Smooth muscle cell (in vitro differentiated cells): ENCODE results near the gene TMEM100. TPM values are rescaled to one million over a fixed set of nuclear protein-coding genes. Genes with fewer than 3 reads are reported as not detected.

Source experiments
- DNase-seq: peaks from one replicate; lab custom pipeline; 2025; ENCODE audit not compliant: unreplicated experiment; lab: John Stamatoyannopoulos, UW
- H2AFZ ChIP-seq: fragments of 200-600 bp; sonication (generic); 2 replicates; pipeline ENCODE4 v1.6.0; 2016; ENCODE audit warnings: antibody characterized with exemption, low read depth, mild to moderate bottlenecking
- H3F3A ChIP-seq: fragments of 200-600 bp; sonication (generic); 2 replicates; pipeline ENCODE4 v1.6.0; 2017; ENCODE audit warnings: antibody characterized with exemption, low read depth
- H3K27ac ChIP-seq: fragments of 200-600 bp; sonication (generic); 2 replicates; pipeline ENCODE4 v1.5.1; 2016; ENCODE audit warnings: low read depth, mild to moderate bottlenecking
- H3K27me3 ChIP-seq: fragments of 200-600 bp; sonication (generic); 2 replicates; pipeline ENCODE4 v1.6.1; 2016; ENCODE audit warnings: low read depth, mild to moderate bottlenecking
- H3K36me3 ChIP-seq: fragments of 200-600 bp; sonication (generic); 2 replicates; pipeline ENCODE4 v1.5.1; 2016; ENCODE audit warnings: low read depth
- H3K4me1 ChIP-seq: fragments of 200-600 bp; sonication (generic); 2 replicates; pipeline ENCODE4 v1.5.1; 2016; ENCODE audit warnings: low read depth
- H3K4me2 ChIP-seq: fragments of 200-600 bp; sonication (generic); 2 replicates; pipeline ENCODE4 v1.6.0; 2016; ENCODE audit warnings: mild to moderate bottlenecking
- H3K4me3 ChIP-seq: fragments of 200-600 bp; sonication (generic); 2 replicates; pipeline ENCODE4 v1.5.1; 2016; ENCODE audit warnings: mild to moderate bottlenecking
- H3K79me2 ChIP-seq: fragments of 200-600 bp; sonication (generic); 2 replicates; pipeline ENCODE4 v1.6.0; 2016; ENCODE audit warnings: low read depth, mild to moderate bottlenecking
- H3K9ac ChIP-seq: fragments of 200-600 bp; sonication (generic); 2 replicates; pipeline ENCODE4 v1.6.0; 2016; ENCODE audit warnings: low read depth
- H3K9me3 ChIP-seq: fragments of 200-600 bp; sonication (generic); replicated peaks from 2 replicates; pipeline ENCODE4 v1.5.1; 2016; ENCODE audit warnings: low read depth
- H4K20me1 ChIP-seq: fragments of 200-600 bp; sonication (generic); 2 replicates; pipeline ENCODE4 v1.6.0; 2016; ENCODE audit warnings: low read depth
- CTCF ChIP-seq: fragments of 200-600 bp; sonication (generic); IDR thresholded peaks from 2 replicates; pipeline ENCODE4 v1.5.1; 2017; ENCODE audit warnings: borderline replicate concordance, mild to moderate bottlenecking, antibody characterized with exemption; ENCODE audit not compliant: insufficient read depth, poor library complexity, severe bottlenecking
- WGBS: methylation state at CpG from one replicate; pipeline ENCODE4 v1.1.7; 2016; ENCODE audit warnings: low lambda C conversion rate; 5-methylcytosine and 5-hydroxymethylcytosine counted together
- polyA plus RNA-seq: library from polyadenylated mRNA; unstranded; fragments of >200 nt; fragmentation: Nextera tagmentation; extraction: Ambion mirVana; gene quantifications from 2 replicates; pipeline ENCODE4 v1.2.1, GENCODE V29; 2016
- total RNA-seq: library from RNA; depleted of rRNA; stranded (reverse); fragments of >200 nt; gene quantifications from 2 replicates; pipeline ENCODE4 v1.2.3, GENCODE V29; 2014

TMEM100 gene
- total and polyA plus RNA-seq, 2 experiments from 2014 or later = 1.9 to 2.9 TPM

GRCh38 chr17:55750750-55751657, 28.3 kb upstream of the TMEM100 start, which contains the start of gene PCTP:
Gene PCTP, plus strand, starts transcription at chr17:55751051. Its CDS starts 53 bp downstream, at chr17:55751104.
- Histone ChIP-seq H3K27ac (peak within 1 kb of the TSS; percentile 39), H4K20me1 (peaks cover 15% of the 10 kb centered on the region), H3K79me2 (peaks cover 44% of the 10 kb centered on the region), H3K9me3 (no peaks in the 10 kb centered on the region), H3K9ac (peak within 1 kb of the TSS; percentile 40), H3F3A (peaks cover 3% of the 10 kb centered on the region), H3K4me1 (peaks cover 11% of the 10 kb centered on the region), H3K4me3 (peak within 1 kb of the TSS; percentile 88), H3K27me3 (no peaks in the 10 kb centered on the region), H2AFZ (peak within 1 kb of the TSS; percentile 97), H3K4me2 (peak within 1 kb of the TSS; percentile 92), H3K36me3 (no peaks in the 10 kb centered on the region)
- DNase-seq = peak; percentile 78
- WGBS = under 1% methylated on average over 51 of the region's 53 CpGs
- peak; percentile 34 for TF ChIP-seq CTCF

GRCh38 chr17:55749985-55750384, 27.3 kb upstream of the TMEM100 start:
- WGBS = 88% methylated on average over 4 of the region's 4 CpGs
- no peak overlapping the region for H3K4me3 ChIP-seq
- H3K27me3 ChIP-seq = no peaks in the 10 kb centered on the region
- H2AFZ ChIP-seq = peak overlapping the region; percentile 59
- H3K9ac ChIP-seq = no peak overlapping the region
- no peaks in the 10 kb centered on the region for H3K36me3 ChIP-seq
- H3K9me3 ChIP-seq = no peaks in the 10 kb centered on the region
- peaks cover 11% of the 10 kb centered on the region for H3K4me1 ChIP-seq
- H3F3A ChIP-seq = peaks cover 3% of the 10 kb centered on the region
- H3K27ac ChIP-seq = no peak overlapping the region
- no peak overlapping the region for H3K4me2 ChIP-seq
- peaks cover 11% of the 10 kb centered on the region for H4K20me1 ChIP-seq
- peaks cover 34% of the 10 kb centered on the region for H3K79me2 ChIP-seq
- TF ChIP-seq CTCF = no peak
- DNase-seq = no peak

GRCh38 chr17:55748841-55749240, 26.2 kb upstream of the TMEM100 start:
- H3K27me3 ChIP-seq = no peaks in the 10 kb centered on the region
- peaks cover 23% of the 10 kb centered on the region for H3K79me2 ChIP-seq
- no peaks in the 10 kb centered on the region for H3K36me3 ChIP-seq
- peaks cover 3% of the 10 kb centered on the region for H3F3A ChIP-seq
- H3K27ac ChIP-seq = no peak overlapping the region
- TF ChIP-seq CTCF = no peak
- H3K9ac ChIP-seq = no peak overlapping the region
- H3K9me3 ChIP-seq = no peaks in the 10 kb centered on the region
- no peak overlapping the region for H3K4me3 ChIP-seq
- no peak overlapping the region for H2AFZ ChIP-seq
- H3K4me2 ChIP-seq = no peak overlapping the region
- 96% methylated on average over 1 of the region's 1 CpG for WGBS
- H3K4me1 ChIP-seq = peaks cover 11% of the 10 kb centered on the region
- peaks cover 2% of the 10 kb centered on the region for H4K20me1 ChIP-seq
- DNase-seq = no peak
